DND-41 (cell line): Measurements from ENCODE around the gene STMN1.

Source experiments
- CTCF ChIP-seq: IDR thresholded peaks from 2 replicates; pipeline ENCODE4 v1.5.1; 2012; ENCODE audit warnings: borderline replicate concordance, low read length, moderate library complexity, mild to moderate bottlenecking; ENCODE audit not compliant: poor library complexity, severe bottlenecking; ENCODE audit errors: extremely low read depth
- EZH2 ChIP-seq: IDR thresholded peaks from 3 replicates; pipeline ENCODE4 v1.6.1; 2012; ENCODE audit warnings: borderline replicate concordance, low read depth, mild to moderate bottlenecking, moderate library complexity, low read length, inconsistent platforms; ENCODE audit not compliant: severe bottlenecking

GRCh38 chr1:25903986-25904385 is 2.2 kb downstream of the STMN1 start:
- TF ChIP-seq CTCF (no peak), EZH2 (no peak)
